ENCODE measurements around the gene AHI1.

GRCh38 chr6:135243871-135244796 lies 253.4 kb downstream of the AHI1 start:
- TF ChIP-seq CTCF (IDR thresholded peaks at IDR 0.05) (no peak), POLR2A (IDR thresholded peaks at IDR 0.05) (no peak), EP300 (IDR thresholded peaks at IDR 0.05) (no peak)

Data from ovary (tissue), 3 donors.